HepG2 (cell line): ENCODE results near the gene FBF1. TPM values are rescaled to one million over a fixed set of nuclear protein-coding genes. Genes with fewer than 3 reads are reported as not detected.

Source experiments
- ATF2 ChIP-seq: sonication (generic); formaldehyde crosslinking; IDR thresholded peaks from 2 replicates; pipeline ENCODE4 v1.4.0; 2020; ENCODE audit warnings: missing genetic modification reagents
- CHD4 ChIP-seq: fragments of 200-600 bp; sonication (generic); IDR thresholded peaks from 2 replicates; pipeline ENCODE4 v1.7.0; 2017; ENCODE audit warnings: mild to moderate bottlenecking, low read length, borderline replicate concordance
- HOXD1 ChIP-seq: sonication (generic); formaldehyde crosslinking; IDR thresholded peaks from 2 replicates; pipeline ENCODE4 v1.5.0; 2020; ENCODE audit warnings: missing genetic modification reagents
- JUNB ChIP-seq: sonication (generic); formaldehyde crosslinking; IDR thresholded peaks from 2 replicates; pipeline ENCODE4 v1.8.0; 2022; ENCODE audit warnings: missing genetic modification reagents, mild to moderate bottlenecking, borderline replicate concordance
- KMT2A ChIP-seq: sonication (generic); formaldehyde crosslinking; IDR thresholded peaks from 2 replicates; pipeline ENCODE4 v1.4.0; 2020; ENCODE audit warnings: missing genetic modification reagents
- MEIS1 ChIP-seq: sonication (generic); formaldehyde crosslinking; IDR thresholded peaks from 2 replicates; pipeline ENCODE4 v1.9.0; 2021; ENCODE audit warnings: mild to moderate bottlenecking, missing genetic modification reagents, moderate library complexity, borderline replicate concordance
- MTA1 ChIP-seq: sonication (generic); formaldehyde crosslinking; IDR thresholded peaks from 2 replicates; pipeline ENCODE4 v1.4.0; 2020; ENCODE audit warnings: missing genetic modification reagents, mild to moderate bottlenecking, borderline replicate concordance
- MTF1 ChIP-seq: sonication (generic); formaldehyde crosslinking; IDR thresholded peaks from 2 replicates; pipeline ENCODE4 v1.5.0; 2020; ENCODE audit warnings: missing genetic modification reagents
- PHF5A ChIP-seq: IDR thresholded peaks from one replicate; pipeline ENCODE4 v1.6.1; 2018; ENCODE audit warnings: low read depth, missing genetic modification reagents; ENCODE audit not compliant: unreplicated experiment
- PRMT3 ChIP-seq: sonication (generic); formaldehyde crosslinking; IDR thresholded peaks from 2 replicates; pipeline ENCODE4 v1.8.1; 2022; ENCODE audit warnings: low read depth, mild to moderate bottlenecking, moderate library complexity, missing genetic modification reagents, borderline replicate concordance
- RAD51 ChIP-seq: fragments of 450-650 bp; IDR thresholded peaks from 2 replicates; pipeline ENCODE4 v1.6.1; 2016; ENCODE audit warnings: borderline replicate concordance
- RFX3 ChIP-seq: IDR thresholded peaks from 2 replicates; pipeline ENCODE4 v1.6.1; 2016; ENCODE audit warnings: missing biosample characterization, missing genetic modification reagents
- SIN3A ChIP-seq: IDR thresholded peaks from 2 replicates; pipeline ENCODE4 v1.6.1; 2011; ENCODE audit warnings: low read depth, mild to moderate bottlenecking, control low read depth, low read length, borderline replicate concordance
- SRY ChIP-seq: sonication (generic); formaldehyde crosslinking; IDR thresholded peaks from 2 replicates; pipeline ENCODE4 v1.8.0; 2022; ENCODE audit warnings: mild to moderate bottlenecking, missing genetic modification reagents
- TCF7L2 ChIP-seq: IDR thresholded peaks from 2 replicates; pipeline ENCODE4 v1.6.1; 2011; ENCODE audit warnings: mild to moderate bottlenecking, low read depth, low read length, moderate library complexity
- U2AF2 ChIP-seq: fragments of 200-400 bp; formaldehyde crosslinking; IDR thresholded peaks from 2 replicates; pipeline ENCODE4 v1.6.1; 2017; ENCODE audit warnings: low read depth, mild to moderate bottlenecking, low read length
- ZBTB3 ChIP-seq: sonication (generic); formaldehyde crosslinking; IDR thresholded peaks from 2 replicates; pipeline ENCODE4 v1.4.0; 2020; ENCODE audit warnings: low read depth, mild to moderate bottlenecking, moderate library complexity, missing genetic modification reagents, borderline replicate concordance
- ZFAT ChIP-seq: sonication (generic); formaldehyde crosslinking; conservative IDR thresholded peaks from 2 replicates; pipeline ENCODE4 v1.8.1; 2023; ENCODE audit warnings: missing genetic modification reagents, inconsistent platforms
- ZNF101 ChIP-seq: sonication (generic); formaldehyde crosslinking; IDR thresholded peaks from 2 replicates; pipeline ENCODE4 v1.4.0; 2020; ENCODE audit warnings: mild to moderate bottlenecking, low read depth, missing genetic modification reagents, borderline replicate concordance
- ZNF17 ChIP-seq: sonication (generic); formaldehyde crosslinking; IDR thresholded peaks from 2 replicates; pipeline ENCODE4 v1.5.0; 2020; ENCODE audit warnings: mild to moderate bottlenecking, missing genetic modification reagents
- ZNF207 ChIP-seq: fragments of 450-650 bp; IDR thresholded peaks from 2 replicates; pipeline ENCODE4 v1.6.1; 2016; ENCODE audit warnings: antibody characterized with exemption, borderline replicate concordance
- ZNF264 ChIP-seq: sonication (generic); formaldehyde crosslinking; IDR thresholded peaks from 2 replicates; pipeline ENCODE4 v1.4.0; 2020; ENCODE audit warnings: missing genetic modification reagents
- ZNF383 ChIP-seq: sonication (generic); formaldehyde crosslinking; IDR thresholded peaks from 2 replicates; pipeline ENCODE4 v1.4.0; 2020; ENCODE audit warnings: missing genetic modification reagents, mild to moderate bottlenecking, borderline replicate concordance
- ZNF446 ChIP-seq: sonication (generic); formaldehyde crosslinking; IDR thresholded peaks from 2 replicates; pipeline ENCODE4 v1.5.0; 2020; ENCODE audit warnings: mild to moderate bottlenecking, missing genetic modification reagents
- ZNF567 ChIP-seq: sonication (generic); formaldehyde crosslinking; IDR thresholded peaks from 2 replicates; pipeline ENCODE4 v1.8.1; 2023; ENCODE audit warnings: mild to moderate bottlenecking, missing genetic modification reagents, borderline replicate concordance
- ZNF598 ChIP-seq: sonication (generic); formaldehyde crosslinking; IDR thresholded peaks from 2 replicates; pipeline ENCODE4 v1.5.1; 2020; ENCODE audit warnings: mild to moderate bottlenecking, missing genetic modification reagents, borderline replicate concordance
- ZNF7 ChIP-seq: IDR thresholded peaks from 2 replicates; pipeline ENCODE4 v1.6.1; 2016; ENCODE audit warnings: missing biosample characterization, missing genetic modification reagents
- ZSCAN25 ChIP-seq: sonication (generic); formaldehyde crosslinking; IDR thresholded peaks from 2 replicates; pipeline ENCODE4 v1.8.0; 2022; ENCODE audit warnings: mild to moderate bottlenecking, missing genetic modification reagents
- polyA plus RNA-seq, 8 experiments: library from polyadenylated mRNA; depleted of rRNA in 3 of 8; stranded (reverse) in 7 of 8; unstranded in 1 of 8; fragments of >200 nt; fragmentation: Illumina TruSeq in 4 of 8; extraction: Trizol in 4 of 8; gene quantifications; 2 replicates each; pipeline versions ENCODE4 v1.2.1 to v1.2.3, GENCODE V29; 2011 to 2016; ENCODE audit warnings: low read depth in 4 of 8, missing spikeins in 1 of 8, mixed read lengths in 1 of 8; ENCODE audit not compliant: insufficient read depth in 1 of 8
- total RNA-seq, 5 experiments: library from RNA; depleted of rRNA; stranded (reverse); fragments of >200 nt; fragmentation: Illumina TruSeq; extraction: Trizol; gene quantifications; 2 replicates each; pipeline ENCODE4 v1.2.3, GENCODE V29; 2016; ENCODE audit warnings: low read depth in 1 of 5
- TF ChIP-seq, protein P1 (sequence below): sonication (generic); formaldehyde crosslinking; IDR thresholded peaks from 2 replicates; pipeline ENCODE4 v1.5.0; 2020; ENCODE audit warnings: mild to moderate bottlenecking, missing genetic modification reagents, moderate library complexity

The FBF1 gene
- total and polyA plus RNA-seq, 2 of the 13 experiments (the other 11 are each of a cell fraction or from before 2014, with no cell fraction given): 2.4 to 8.1 TPM

GRCh38 chr17:75891605-75892555, 49.0 kb downstream of the FBF1 start (continued):
- TF ChIP-seq RAD51: no peak
- no peak for TF ChIP-seq ZNF383
- no peak for TF ChIP-seq ZNF17 (CRISPR knock-in tag)
- TF ChIP-seq ZNF446 (CRISPR knock-in tag): no peak; the same call in 1 of the 2 replicates
- no peak for TF ChIP-seq ZNF598 (CRISPR knock-in tag)
- no peak for TF ChIP-seq ZNF7 (CRISPR knock-in tag)
- TF ChIP-seq HOXD1: peak; percentile 81
- TF ChIP-seq ZFAT (CRISPR knock-in tag): no peak
- peak; percentile 91 for TF ChIP-seq MTA1 (CRISPR knock-in tag)
- TF ChIP-seq U2AF2: no peak
- no peak; the same call in 1 of the 2 replicates for TF ChIP-seq ZBTB3
- TF ChIP-seq MEIS1 (CRISPR knock-in tag): 0 out of 2 replicates have a peak, but pooled peaks have one; percentile 68
- TF ChIP-seq KMT2A (CRISPR knock-in tag): peak; percentile 29
- TF ChIP-seq PRMT3 (CRISPR knock-in tag): 0 out of 2 replicates have a peak, but pooled peaks have one; percentile 81
- no peak for TF ChIP-seq CHD4
- TF ChIP-seq SIN3A: peak; percentile 56; the same call in 1 of the 2 replicates
- no peak for TF ChIP-seq PHF5A
- no peak for TF ChIP-seq JUNB (CRISPR knock-in tag)
- no peak for TF ChIP-seq TCF7L2
- no peak for TF ChIP-seq RFX3
- no peak for TF ChIP-seq ZNF207
- TF ChIP-seq MTF1 (CRISPR knock-in tag): no peak
- TF ChIP-seq ZNF101: no peak
- no peak for TF ChIP-seq SRY (CRISPR knock-in tag)
- TF ChIP-seq ATF2 (CRISPR knock-in tag): no peak; the same call in 1 of the 2 replicates
- no peak for TF ChIP-seq ZNF567 (CRISPR knock-in tag)
- TF ChIP-seq, protein P1, sequence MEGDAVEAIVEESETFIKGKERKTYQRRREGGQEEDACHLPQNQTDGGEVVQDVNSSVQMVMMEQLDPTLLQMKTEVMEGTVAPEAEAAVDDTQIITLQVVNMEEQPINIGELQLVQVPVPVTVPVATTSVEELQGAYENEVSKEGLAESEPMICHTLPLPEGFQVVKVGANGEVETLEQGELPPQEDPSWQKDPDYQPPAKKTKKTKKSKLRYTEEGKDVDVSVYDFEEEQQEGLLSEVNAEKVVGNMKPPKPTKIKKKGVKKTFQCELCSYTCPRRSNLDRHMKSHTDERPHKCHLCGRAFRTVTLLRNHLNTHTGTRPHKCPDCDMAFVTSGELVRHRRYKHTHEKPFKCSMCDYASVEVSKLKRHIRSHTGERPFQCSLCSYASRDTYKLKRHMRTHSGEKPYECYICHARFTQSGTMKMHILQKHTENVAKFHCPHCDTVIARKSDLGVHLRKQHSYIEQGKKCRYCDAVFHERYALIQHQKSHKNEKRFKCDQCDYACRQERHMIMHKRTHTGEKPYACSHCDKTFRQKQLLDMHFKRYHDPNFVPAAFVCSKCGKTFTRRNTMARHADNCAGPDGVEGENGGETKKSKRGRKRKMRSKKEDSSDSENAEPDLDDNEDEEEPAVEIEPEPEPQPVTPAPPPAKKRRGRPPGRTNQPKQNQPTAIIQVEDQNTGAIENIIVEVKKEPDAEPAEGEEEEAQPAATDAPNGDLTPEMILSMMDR (CRISPR knock-in tag): peak; percentile 72
- TF ChIP-seq ZNF264 (CRISPR knock-in tag): peak; percentile 81; the same call in 1 of the 2 replicates
- peak; percentile 88 for TF ChIP-seq ZSCAN25
